ENCODE data around the gene CDC42EP2. TPM values are rescaled to one million over a fixed set of nuclear protein-coding genes. Genes with fewer than 3 reads are reported as not detected.

The CDC42EP2 gene
- total RNA-seq, 4 donors from 2014 or later: 26.3 to 63.4 (median 42.8) TPM

- Histone ChIP-seq H3K4me3 (peak overlapping the region; percentile 71 to 98), H3K27me3 (no peaks in the 10 kb centered on the region), H3K4me1 (peaks cover 0 to 89% (median 40%) of the 10 kb centered on the region in 3 donors), H3K36me3 (peaks cover 0 to 10% of the 10 kb centered on the region in 2 donors), H3K9me3 (no peaks in the 10 kb centered on the region), H3K27ac (peak overlapping the region; percentile 84 to 99 (median 98))
- ATAC-seq: peak; percentile 44
- TF ChIP-seq EP300 (IDR thresholded peaks at IDR 0.05) (no peak), CTCF (IDR thresholded peaks at IDR 0.05) (peak in 3 of 4 experiments; percentile 96 to 99 (median 96)), POLR2AphosphoS5 (IDR thresholded peaks at IDR 0.05) (peak; percentile 42), POLR2A (IDR thresholded peaks at IDR 0.05) (no peak)
- WGBS, 2 donors (ENCODE audit: low coverage in 1 of 2): 0% methylated on average over 7 of the region's 59 CpGs; no CpG with 5 or more reads in 1 of the 2 donors
These were observed 669 bp downstream of the CDC42EP2 start for GRCh38 chr11:65315204-65315865.

DNA sequence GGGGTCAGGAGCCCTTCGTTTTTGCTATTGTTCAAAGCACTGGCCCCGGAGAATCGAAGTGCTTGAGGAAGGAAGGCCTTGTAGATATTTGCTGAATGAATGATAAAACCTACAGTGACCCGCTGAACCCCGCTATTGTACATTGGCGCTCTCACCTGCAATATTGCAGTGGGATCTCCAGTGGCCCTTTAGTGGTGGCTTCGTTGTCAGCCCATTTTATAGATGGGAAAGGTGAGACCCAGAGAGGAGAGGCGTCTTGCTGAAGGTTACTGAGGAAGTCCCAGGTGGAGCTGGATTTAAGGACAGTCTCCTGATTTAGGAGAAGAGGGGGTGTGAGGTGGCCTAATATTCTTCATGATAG is 1.2 kb downstream of the CDC42EP2 start:
- Histone ChIP-seq H3K4me1 (peaks cover 0 to 89% (median 35%) of the 10 kb centered on the region in 3 donors), H3K4me3 (peak overlapping the region; percentile 71 to 98), H3K27me3 (no peaks in the 10 kb centered on the region), H3K27ac (peak overlapping the region; percentile 84 to 99 (median 98)), H3K36me3 (peaks cover 0 to 15% of the 10 kb centered on the region in 2 donors), H3K9me3 (no peaks in the 10 kb centered on the region)
- 0% methylated on average over 3 of the region's 8 CpGs; no CpG with 5 or more reads in 1 of the 2 donors for WGBS, 2 donors (ENCODE audit: low coverage in 1 of 2)
- ATAC-seq: no peak
- peak in 1 of 4 experiments; percentile 7 for TF ChIP-seq CTCF (IDR thresholded peaks at IDR 0.05)
- TF ChIP-seq POLR2A (IDR thresholded peaks at IDR 0.05): no peak
- TF ChIP-seq EP300 (IDR thresholded peaks at IDR 0.05): no peak
- TF ChIP-seq POLR2AphosphoS5 (IDR thresholded peaks at IDR 0.05): no peak

DNA sequence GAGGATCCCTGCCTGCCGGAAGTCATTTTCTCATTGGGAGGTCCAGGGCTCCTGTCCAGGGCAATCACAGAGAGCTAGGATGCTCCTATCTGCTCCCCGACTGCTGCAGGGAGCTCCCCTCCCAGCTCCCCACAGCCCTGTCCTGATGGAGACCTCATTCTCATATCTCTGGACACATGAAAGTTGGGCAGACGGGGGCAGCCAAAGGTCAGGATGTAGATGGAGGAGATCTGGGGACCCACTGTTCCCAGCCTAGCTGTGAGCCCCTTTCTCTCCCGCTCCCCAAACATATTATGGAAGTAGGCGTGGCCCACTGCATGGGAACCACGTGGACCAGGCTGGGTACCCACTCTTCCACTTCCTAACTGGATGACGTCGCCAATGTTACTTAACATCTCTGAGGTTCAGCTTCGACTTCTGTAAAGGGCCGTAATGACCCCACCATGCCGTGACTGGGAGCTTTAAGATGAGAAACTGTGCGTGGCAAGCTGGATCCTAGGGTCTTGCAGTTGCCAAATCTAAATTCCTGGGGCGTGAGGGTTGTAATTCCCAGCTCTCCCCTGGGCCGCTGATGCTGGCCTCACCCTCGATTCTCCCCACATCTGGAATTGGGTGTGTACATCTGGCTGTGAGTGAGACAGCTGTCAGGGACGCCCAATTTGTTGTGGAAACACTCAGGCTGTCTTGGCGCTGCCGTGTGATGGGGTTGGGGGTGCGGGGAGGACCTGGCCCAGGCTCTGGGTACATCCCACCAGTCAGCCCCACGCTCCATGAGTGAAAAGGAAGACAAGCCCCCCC is 1.8 kb downstream of the CDC42EP2 start:
- Histone ChIP-seq H3K36me3 (peaks cover 0 to 21% of the 10 kb centered on the region in 2 donors), H3K4me1 (peaks cover 0 to 89% (median 29%) of the 10 kb centered on the region in 3 donors), H3K9me3 (no peaks in the 10 kb centered on the region), H3K4me3 (peak overlapping the region; percentile 71 to 98), H3K27ac (peak overlapping the region; percentile 84 to 99 (median 98)), H3K27me3 (no peaks in the 10 kb centered on the region)
- ATAC-seq: peak; percentile 47
- TF ChIP-seq CTCF (IDR thresholded peaks at IDR 0.05) (no peak), EP300 (IDR thresholded peaks at IDR 0.05) (no peak), POLR2AphosphoS5 (IDR thresholded peaks at IDR 0.05) (peak; percentile 31)
- 0 to 33% methylated on average over 2 to 7 of the region's 20 CpGs for WGBS, 2 donors (ENCODE audit: low coverage in 1 of 2)

- Histone ChIP-seq H3K4me3 (peak overlapping the region; percentile 71 to 98), H3K4me1 (peaks cover 0 to 89% (median 33%) of the 10 kb centered on the region in 3 donors), H3K36me3 (peaks cover 0 to 29% of the 10 kb centered on the region in 2 donors), H3K27me3 (no peaks in the 10 kb centered on the region), H3K9me3 (no peaks in the 10 kb centered on the region), H3K27ac (peak overlapping the region; percentile 84 to 99 (median 98))
- peak; percentile 32 for ATAC-seq
- WGBS, 2 donors (ENCODE audit: low coverage in 1 of 2): 25 to 30% methylated on average over 1 to 2 of the region's 13 CpGs
- TF ChIP-seq CTCF (IDR thresholded peaks at IDR 0.05): peak in 1 of 4 experiments; percentile 22
- TF ChIP-seq POLR2A (IDR thresholded peaks at IDR 0.05): no peak
- TF ChIP-seq EP300 (IDR thresholded peaks at IDR 0.05): no peak
- peak; percentile 30 for TF ChIP-seq POLR2AphosphoS5 (IDR thresholded peaks at IDR 0.05)
These were observed 2.5 kb downstream of the CDC42EP2 start for GRCh38 chr11:65317025-65317786.

All from gastroesophageal sphincter (tissue), 4 donors.